GM21786 (cell line): ENCODE measurements around the gene TLE2.
A peak's percentile ranks its signal among the peaks of the same experiment; 100 is the strongest.
"Not testable (repeated sequence)": the region's sequence is repeated elsewhere in the genome, so short reads cannot be mapped to it uniquely, and the experiment has no call there.

Experiments used
- ATAC-seq: cut with Tn5 transposase; IDR thresholded peaks from one replicate; pipeline ENCODE4 v1.9.1; 2021; ENCODE audit not compliant: unreplicated experiment

Gene TLE2

DNA sequence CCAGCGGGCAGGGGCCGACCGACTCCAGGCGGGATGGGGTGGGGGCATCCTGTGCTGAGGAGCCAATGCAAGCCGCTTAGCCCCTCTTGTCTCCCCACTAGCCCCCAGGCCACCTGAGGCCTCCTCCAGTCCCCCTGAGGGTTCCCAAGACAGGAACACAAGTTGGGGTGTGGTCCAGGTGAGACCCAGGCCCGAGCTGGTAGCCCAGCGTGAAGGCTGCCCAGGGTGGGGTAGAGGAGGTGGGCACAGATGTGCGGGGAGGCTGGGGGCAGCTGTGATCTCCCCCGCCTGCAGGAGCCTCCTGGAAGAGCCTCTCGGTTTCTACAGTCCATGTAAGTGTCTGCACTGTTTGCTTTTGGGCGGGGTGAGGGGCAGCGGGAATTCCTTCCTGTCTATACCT, 41.3 kb downstream of the TLE2 start:
- ATAC-seq: no peak

DNA sequence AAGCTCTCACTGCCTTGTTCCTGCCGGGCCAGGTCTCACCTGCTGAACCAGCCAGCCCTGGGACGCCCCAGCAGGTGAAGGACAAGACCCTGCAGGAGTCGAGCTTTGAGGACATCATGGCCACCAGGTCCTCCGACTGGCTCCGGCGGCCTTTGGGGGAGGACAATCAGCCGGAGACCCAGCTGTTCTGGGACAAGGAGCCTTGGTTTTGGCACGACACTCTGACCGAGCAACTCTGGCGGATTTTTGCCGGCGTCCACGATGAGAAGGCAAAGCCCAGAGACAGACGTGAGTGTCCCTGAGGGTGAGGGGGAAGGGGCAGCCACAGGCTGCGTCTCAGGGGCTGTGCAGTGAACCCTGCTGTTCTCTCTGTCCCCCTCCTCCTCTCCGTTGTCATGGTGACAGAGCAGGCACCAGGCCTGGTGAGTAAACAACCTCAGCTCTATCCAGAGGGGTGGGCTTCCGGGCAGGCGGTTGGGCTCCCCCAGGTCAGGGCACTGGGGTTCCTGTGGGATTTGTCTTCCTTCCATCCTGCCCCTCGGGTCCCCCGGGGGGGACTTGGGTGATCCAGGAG, 42.0 kb downstream of the TLE2 start:
- no peak for ATAC-seq

DNA sequence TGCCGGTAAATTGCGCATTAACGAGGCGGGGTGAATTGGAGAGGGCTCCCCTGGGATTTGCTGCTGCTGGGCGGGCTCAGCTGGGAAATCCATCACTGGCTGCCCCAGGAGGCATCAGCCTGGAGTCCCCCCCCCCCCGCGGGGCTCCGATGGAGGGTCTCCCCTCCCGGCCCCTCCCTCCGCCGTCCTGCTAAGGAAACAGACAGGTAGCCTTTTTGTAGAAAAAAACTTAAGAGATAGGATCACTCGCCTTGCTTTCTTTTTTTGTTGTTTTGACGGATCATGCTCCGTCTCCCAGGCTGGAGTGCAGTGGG, 44.9 kb downstream of the TLE2 start:
- no peak for ATAC-seq

DNA sequence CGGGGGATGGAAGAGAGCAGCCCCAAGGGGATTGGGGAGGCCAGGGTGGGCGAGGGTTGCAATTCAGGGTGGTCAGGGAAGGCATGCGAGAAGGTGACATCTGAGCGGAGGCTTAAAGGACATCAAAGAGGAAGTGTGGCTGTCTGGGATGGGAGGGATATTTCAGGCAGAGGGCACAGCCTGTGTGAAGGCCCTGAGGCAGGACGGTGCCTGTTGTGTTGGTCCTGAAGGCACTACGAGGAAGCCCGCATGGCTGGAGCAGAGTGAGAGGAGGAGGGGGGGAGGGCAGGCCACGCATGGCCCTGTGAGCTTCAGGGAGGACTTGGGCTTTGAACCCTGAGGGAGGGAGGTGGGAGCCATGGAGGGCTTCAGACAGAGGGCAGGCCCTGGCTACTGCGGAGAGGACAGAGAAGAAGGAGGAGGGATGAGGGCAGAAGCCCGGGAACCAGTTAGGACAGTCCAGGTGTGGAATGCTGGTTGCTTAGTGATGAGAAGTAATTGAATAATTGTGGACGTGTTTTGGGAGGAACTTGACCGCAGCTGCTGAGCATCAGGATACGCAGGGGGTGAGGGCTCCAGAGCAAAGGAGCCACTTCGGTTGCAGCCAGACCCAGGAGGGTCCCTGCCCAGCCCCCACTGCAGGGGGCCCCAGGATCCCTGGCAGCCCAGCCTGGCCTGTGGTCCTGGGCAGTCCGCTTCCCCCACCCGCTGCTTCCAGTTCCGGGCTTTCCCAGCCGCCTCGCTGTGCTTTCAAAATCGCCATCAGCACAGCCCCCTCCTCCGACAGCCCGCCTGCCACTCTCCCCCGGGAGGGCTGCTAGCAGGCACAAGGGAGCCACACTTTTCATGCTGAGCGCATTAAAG, 45.5 kb downstream of the TLE2 start:
- no peak for ATAC-seq

- ATAC-seq: no peak
Observed at GRCh38 chr19:2982983-2983350, 46.1 kb downstream of the TLE2 start.

GRCh38 chr19:2982561-2982960, 46.5 kb downstream of the TLE2 start:
- no peak for ATAC-seq

DNA sequence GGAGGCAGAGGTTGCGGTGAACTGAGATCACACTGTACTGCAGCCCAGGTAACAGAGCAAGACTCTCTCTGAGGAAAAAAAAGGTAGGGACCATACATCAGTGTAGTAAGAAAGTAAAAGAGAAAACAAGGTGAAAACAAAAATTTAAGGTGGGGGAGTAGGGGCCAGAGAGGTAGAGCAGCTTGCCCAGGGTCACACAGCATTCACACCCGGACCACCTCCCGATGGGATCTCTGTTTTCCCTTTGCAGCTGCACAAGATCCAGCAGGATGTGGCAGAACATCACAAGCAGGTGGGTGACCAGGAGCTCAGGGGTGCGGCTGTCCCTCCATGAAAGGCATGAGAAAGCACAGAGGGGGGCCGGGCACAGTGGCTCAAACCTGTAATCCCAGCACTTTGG, 47.2 kb downstream of the TLE2 start:
- no peak for ATAC-seq

GRCh38 chr19:2978772-2979171, 50.3 kb downstream of the TLE2 start:
- ATAC-seq: no peak

- ATAC-seq: no peak
Observed at GRCh38 chr19:2978166-2978767, 50.8 kb downstream of the TLE2 start.

- no peak for ATAC-seq
Observed at GRCh38 chr19:2977746-2978138, 51.3 kb downstream of the TLE2 start.

- peak; percentile 90 for ATAC-seq
Observed at GRCh38 chr19:2977001-2977745, 51.9 kb downstream of the TLE2 start, which contains the start of gene TLE6. TSS of gene TLE6 (plus strand) at chr19:2977564. CDS start at chr19:2978234, 670 bp downstream.

- ATAC-seq: no peak
Observed at GRCh38 chr19:2976609-2977000, 52.5 kb downstream of the TLE2 start.

DNA sequence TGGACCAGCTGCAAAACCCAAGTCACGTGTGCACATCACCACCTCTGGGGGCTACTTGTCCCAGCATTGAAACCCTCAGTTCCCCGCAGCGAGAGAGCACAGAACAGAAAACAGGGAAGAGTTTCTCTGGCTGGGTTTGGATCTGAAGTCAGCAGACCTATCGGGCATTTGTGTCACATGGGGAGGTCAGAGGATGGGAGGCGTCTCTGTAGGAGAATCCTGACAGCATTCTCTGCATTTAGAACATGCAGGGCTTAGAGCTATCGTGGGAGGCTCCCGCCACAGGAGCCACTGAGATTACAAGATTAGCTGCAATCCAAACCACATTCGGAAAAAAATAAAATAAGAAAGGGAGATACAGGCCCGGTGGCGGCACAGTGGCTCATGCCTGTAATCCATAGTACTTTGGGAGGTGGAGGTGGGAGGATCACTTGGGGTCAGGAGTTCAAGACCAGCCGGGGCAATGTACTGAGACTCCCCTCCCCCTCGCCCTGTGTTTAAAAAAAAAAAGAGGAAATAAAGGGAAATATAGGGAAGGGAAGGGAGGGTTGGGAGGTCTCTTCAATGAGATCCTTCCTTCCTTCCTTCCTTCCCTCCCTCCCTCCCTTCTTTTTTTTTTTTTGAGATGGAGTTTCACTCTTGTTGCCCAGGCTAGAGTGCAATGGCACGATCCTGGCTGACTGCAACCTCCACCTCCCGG, 54.6 kb downstream of the TLE2 start:
- no peak for ATAC-seq

GRCh38 chr19:2973229-2973628, 55.9 kb downstream of the TLE2 start:
- no peak for ATAC-seq

DNA sequence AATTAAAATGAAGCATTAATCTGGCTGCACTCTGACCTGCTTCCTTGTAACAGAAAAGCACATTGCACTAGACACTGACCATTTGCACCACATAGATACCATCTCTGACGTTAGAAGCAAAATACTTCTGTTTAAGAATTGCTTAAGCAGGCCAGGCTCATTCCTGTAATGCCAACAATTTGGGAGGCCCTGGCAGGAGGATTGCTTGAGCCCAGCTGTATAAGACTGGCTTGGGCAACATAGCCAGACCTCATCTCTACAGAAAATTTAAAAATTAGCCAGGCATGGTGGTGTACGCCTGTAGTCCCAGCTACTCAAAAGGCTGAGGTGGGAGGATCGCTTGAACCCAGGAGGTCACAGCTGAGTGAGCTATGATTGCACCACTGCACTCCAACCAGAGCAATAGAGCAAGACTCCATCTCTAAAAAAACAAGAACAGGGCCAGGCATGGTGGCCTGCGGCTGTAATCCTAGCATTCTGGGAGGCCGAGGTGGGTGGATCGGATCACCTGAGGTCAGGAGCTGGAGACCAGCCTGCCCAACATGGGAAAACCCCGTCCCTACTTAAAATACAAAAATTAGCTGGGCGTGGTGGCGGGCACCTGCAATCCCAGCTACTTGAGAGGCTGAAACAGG, 58.8 kb downstream of the TLE2 start:
- no peak for ATAC-seq

DNA sequence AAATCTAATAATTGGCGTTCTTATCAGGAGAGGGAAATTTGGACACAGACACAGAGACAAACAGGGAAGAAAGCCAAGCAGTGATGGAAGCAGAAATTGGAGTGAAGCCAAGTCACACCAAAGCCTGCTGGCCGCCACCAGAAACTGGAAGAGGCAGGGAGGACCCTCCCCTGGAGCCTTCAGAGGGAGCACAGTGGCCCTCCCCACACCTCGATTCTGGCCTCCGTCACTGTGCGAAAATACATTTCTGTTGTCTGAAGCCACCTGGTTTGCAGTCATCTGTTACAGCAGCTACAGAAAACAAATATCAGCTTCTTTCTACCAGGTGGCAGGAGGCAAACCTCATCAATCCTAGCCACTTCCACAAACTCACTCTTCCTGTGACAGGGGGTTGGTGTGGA, 60.0 kb downstream of the TLE2 start:
- no peak for ATAC-seq

DNA sequence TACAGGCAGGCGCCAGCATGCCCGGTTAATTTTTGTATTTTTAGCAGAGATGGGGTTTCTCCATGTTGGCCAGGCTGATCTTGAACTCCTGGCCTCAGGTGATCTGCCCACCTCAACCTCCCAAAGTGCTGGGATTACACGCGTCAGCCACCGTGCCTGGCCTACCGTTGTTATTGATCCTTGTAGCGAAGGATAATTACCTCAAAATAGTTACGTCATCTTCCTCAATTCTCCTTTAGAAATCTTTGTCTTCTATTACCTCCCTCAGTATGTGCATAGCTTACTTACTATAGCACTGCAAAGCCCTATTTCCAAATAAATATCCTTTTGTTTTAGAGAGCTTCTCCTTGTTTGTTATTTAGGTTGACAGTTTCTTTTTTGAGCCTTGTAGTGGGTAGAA, 61.1 kb downstream of the TLE2 start:
- ATAC-seq: no peak

DNA sequence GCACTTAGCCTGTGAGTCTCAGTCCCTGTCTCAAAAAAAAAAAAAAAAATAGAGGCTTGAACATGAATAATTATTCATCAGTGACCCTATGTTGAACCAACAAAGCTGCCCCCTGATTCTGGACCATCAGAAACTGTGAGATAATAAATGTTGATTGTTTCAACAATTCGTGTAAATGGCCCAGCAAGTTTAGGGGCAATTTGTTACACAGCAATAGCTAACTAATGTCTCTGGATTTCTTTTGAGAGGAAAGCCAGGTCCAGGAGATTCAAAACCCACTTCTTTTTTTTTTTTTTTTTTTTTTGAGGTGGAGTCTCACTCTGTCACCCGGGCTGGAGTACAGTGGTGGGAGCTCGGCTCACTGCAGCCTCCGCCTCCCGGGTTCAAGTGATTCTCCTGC, 64.2 kb downstream of the TLE2 start:
- no peak for ATAC-seq

DNA sequence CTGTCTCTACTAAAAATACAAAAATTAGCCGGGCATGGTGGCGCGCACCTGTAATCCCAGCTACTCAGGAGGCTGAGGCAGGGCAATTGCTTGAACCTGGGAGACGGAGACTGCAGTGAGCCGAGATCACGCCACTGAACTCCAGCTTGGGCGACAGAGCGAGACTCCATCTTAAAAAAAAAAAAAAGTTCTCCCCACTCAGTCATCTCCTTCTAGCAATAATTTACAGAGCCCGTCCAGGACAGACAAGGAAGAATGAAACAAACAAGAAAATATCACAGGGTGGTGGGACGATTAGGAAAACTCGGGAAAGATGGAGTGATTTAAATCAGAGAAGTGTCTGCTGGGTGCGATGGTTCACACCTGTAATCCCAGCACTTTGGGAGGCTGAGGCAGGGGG, 65.4 kb downstream of the TLE2 start:
- ATAC-seq: not testable (repeated sequence)

- ATAC-seq: no peak
Observed at GRCh38 chr19:2963122-2963521, 66.0 kb downstream of the TLE2 start.
